Upper lobe of left lung (tissue), 4 donors: ENCODE results near the gene HSP90AB1.

Experiments
- EP300 ChIP-seq, 4 donors: sonication (generic); formaldehyde crosslinking; IDR thresholded peaks; one replicate each; pipeline ENCODE4 v1.5.1; 2017; ENCODE audit warnings: antibody characterized with exemption in 4 of 4, control low read depth in 2 of 4
- POLR2A ChIP-seq, 4 donors: fragments of 450-650 bp; IDR thresholded peaks; one replicate each; pipeline ENCODE4 v1.5.1; 2016 to 2017; ENCODE audit warnings: antibody characterized with exemption in 4 of 4, mild to moderate bottlenecking in 2 of 4
- POLR2AphosphoS5 ChIP-seq, 2 donors: sonication (generic); formaldehyde crosslinking; IDR thresholded peaks; one replicate each; pipeline ENCODE4 v1.5.1; 2017; ENCODE audit warnings: antibody characterized with exemption in 2 of 2
- TF ChIP-seq, protein P1 (sequence below), 6 experiments: fragments of 450-650 bp in 4 of 6; fragments of 200-600 bp in 2 of 6; sonication (generic) in 2 of 6; IDR thresholded peaks; one replicate each; pipeline ENCODE4 v1.5.1; 2016 to 2019; ENCODE audit warnings: antibody characterized with exemption in 6 of 6

DNA sequence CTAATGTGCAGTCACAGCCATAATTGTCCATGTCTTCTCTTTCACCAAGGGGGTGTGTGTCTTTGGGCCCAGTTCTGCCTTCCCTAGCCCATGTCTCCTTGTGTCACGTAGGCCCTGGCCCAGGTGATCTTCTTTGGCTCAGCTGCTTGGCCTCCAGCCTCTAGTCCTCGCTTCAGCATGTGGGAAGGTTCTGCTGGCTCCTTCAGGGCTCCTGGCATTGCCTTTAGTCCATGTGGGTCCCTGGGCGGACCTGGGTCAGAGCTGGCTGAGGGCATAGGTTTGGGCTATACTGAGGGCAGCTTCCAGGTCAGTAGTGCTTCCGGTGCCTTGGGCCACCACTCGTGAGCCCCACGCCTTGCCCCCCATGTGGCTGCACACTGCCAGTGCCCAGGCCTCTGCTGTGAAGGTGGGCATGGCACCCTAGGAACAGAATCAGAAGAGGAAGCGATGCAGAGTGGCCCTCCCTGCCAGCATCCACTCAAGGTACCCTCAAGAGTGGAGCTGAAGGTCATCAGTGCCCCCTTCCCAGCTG, 53.5 kb downstream of the HSP90AB1 start:
- TF ChIP-seq POLR2A (IDR thresholded peaks at IDR 0.05) = no peak
- TF ChIP-seq, protein P1, sequence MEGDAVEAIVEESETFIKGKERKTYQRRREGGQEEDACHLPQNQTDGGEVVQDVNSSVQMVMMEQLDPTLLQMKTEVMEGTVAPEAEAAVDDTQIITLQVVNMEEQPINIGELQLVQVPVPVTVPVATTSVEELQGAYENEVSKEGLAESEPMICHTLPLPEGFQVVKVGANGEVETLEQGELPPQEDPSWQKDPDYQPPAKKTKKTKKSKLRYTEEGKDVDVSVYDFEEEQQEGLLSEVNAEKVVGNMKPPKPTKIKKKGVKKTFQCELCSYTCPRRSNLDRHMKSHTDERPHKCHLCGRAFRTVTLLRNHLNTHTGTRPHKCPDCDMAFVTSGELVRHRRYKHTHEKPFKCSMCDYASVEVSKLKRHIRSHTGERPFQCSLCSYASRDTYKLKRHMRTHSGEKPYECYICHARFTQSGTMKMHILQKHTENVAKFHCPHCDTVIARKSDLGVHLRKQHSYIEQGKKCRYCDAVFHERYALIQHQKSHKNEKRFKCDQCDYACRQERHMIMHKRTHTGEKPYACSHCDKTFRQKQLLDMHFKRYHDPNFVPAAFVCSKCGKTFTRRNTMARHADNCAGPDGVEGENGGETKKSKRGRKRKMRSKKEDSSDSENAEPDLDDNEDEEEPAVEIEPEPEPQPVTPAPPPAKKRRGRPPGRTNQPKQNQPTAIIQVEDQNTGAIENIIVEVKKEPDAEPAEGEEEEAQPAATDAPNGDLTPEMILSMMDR (IDR thresholded peaks at IDR 0.05) = no peak
- no peak for TF ChIP-seq POLR2AphosphoS5 (IDR thresholded peaks at IDR 0.05)
- no peak for TF ChIP-seq EP300 (IDR thresholded peaks at IDR 0.05)
